MG63 (cell line): ENCODE results near the gene NXN. TPM values are rescaled to one million over a fixed set of nuclear protein-coding genes. Genes with fewer than 3 reads are reported as not detected.
"Not testable (repeated sequence)": the region's sequence is repeated elsewhere in the genome, so short reads cannot be mapped to it uniquely, and the experiment has no call there.

Source experiments
- DNase-seq: peaks from one replicate; pipeline ENCODE4 v3.0.0-alpha.2; 2020
- H3K27me3 ChIP-seq: fragments of 250-450 bp; sonication (Bioruptor Pico); 2 replicates; pipeline ENCODE4 v1.5.1; 2020; ENCODE audit warnings: mild to moderate bottlenecking, moderate library complexity
- H3K36me3 ChIP-seq: fragments of 250-450 bp; sonication (Bioruptor Pico); 2 replicates; pipeline ENCODE4 v1.5.1; 2020; ENCODE audit warnings: mild to moderate bottlenecking, moderate library complexity
- H3K4me3 ChIP-seq: fragments of 250-450 bp; sonication (Bioruptor Pico); 2 replicates; pipeline ENCODE4 v1.5.1; 2020; ENCODE audit warnings: mild to moderate bottlenecking, moderate library complexity
- H3K9me3 ChIP-seq: fragments of 250-450 bp; sonication (Bioruptor Pico); 2 replicates; pipeline ENCODE4 v1.5.1; 2020; ENCODE audit warnings: mild to moderate bottlenecking, moderate library complexity
- total RNA-seq: library from RNA; depleted of rRNA; stranded (reverse); fragments of >200 nt; shearing (Covaris generic); gene quantifications from 2 replicates; pipeline ENCODE4 v1.2.3, GENCODE V29; 2014; ENCODE audit warnings: low replicate concordance

Gene NXN
- total RNA-seq, 1 experiment from 2014 or later = 100 TPM

DNA sequence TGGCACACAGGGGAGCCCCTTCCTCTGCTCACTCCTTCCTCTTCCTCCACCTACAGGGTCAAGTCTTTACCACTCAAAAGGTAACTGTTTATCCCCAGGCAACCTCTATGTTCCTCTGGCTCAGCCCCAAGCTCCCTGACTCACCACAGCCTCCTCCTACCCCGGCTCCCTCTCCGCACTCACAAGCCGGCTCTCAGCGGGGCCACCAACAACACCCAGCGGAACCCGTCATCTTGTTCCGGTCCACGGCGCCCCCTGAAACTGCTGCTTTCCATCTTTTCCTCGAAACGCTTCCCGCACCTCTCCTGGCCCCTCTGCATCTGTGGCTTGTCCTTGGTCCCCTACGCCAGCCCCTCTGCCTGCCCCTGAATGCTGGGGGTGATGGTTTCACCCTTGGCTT lies 58.4 kb downstream of the NXN start:
- H3K27me3 ChIP-seq = no peaks in the 10 kb centered on the region
- no peak overlapping the region for H3K4me3 ChIP-seq
- DNase-seq = no peak
- no peaks in the 10 kb centered on the region for H3K9me3 ChIP-seq
- peaks cover 26% of the 10 kb centered on the region for H3K36me3 ChIP-seq

DNA sequence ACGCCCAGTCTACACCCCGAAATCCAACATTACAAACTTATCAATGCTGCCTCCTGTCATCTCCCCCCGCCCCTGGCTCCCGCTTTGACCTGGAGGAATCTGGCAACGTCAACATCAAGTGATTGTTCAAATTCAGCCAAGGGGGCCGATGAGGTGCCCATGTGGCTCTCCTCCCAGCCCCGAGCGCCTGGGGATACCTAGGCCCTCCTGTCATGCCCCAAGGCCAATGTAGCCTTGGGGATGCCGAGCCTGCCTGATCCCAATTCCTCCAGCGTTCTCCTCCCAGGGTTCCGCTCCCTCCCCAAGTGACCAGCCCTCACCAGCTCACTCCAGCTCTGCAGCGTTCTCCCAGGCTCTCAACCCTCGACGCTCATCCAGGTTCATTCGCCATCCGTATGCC lies 59.4 kb downstream of the NXN start:
- no peak overlapping the region for H3K4me3 ChIP-seq
- no peak for DNase-seq
- H3K9me3 ChIP-seq = no peaks in the 10 kb centered on the region
- peaks cover 34% of the 10 kb centered on the region for H3K36me3 ChIP-seq
- no peaks in the 10 kb centered on the region for H3K27me3 ChIP-seq

- Histone ChIP-seq H3K27me3 (no peaks in the 10 kb centered on the region), H3K36me3 (peaks cover 40% of the 10 kb centered on the region), H3K4me3 (no peak overlapping the region), H3K9me3 (no peaks in the 10 kb centered on the region)
- DNase-seq = no peak
Observed at GRCh38 chr17:917941-918740, 61.4 kb downstream of the NXN start.

- DNase-seq = no peak
- peaks cover 33% of the 10 kb centered on the region for H3K36me3 ChIP-seq
- H3K4me3 ChIP-seq = no peak overlapping the region
Observed at GRCh38 chr17:917391-917811, 62.2 kb downstream of the NXN start.

GRCh38 chr17:916315-916714 lies 63.3 kb downstream of the NXN start:
- H3K27me3 ChIP-seq = no peaks in the 10 kb centered on the region
- no peak for DNase-seq
- peaks cover 30% of the 10 kb centered on the region for H3K36me3 ChIP-seq
- H3K9me3 ChIP-seq = no peaks in the 10 kb centered on the region
- no peak overlapping the region for H3K4me3 ChIP-seq

More at GRCh38 chr17:917391-917811, 62.2 kb downstream of the NXN start:
- no peaks in the 10 kb centered on the region for H3K27me3 ChIP-seq
- no peaks in the 10 kb centered on the region for H3K9me3 ChIP-seq

DNA sequence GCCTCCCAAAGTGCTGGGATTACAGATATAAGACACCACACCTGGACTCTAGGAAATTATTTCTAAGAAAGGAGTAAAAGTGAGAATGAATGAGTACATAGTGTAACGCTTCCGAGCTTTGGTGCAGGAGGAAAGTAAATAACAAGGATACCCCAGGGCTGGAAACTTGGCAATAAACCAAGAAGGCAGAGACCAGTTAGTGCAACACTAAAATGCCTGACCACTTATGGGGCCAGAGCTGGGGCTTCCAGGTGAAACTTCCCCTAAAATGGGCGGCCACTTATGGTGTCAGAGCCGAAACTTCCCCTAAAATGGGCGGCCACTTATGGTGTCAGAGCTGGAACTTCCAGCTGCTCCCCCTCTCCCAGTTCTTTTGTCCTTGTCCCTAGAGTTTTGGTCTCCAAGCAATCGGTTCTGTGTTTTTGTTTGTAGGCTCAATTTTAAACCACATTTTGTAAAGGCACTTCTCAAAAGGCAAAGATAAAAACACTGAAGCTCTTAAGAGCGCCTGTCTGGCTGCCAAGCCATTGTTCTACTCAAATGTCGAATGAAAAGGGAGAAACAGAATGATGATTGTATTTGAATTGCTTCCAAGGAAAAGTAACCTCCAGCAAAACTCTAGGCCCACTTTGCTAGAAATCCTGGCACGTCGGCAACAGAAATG lies 63.9 kb downstream of the NXN start:
- H3K36me3 ChIP-seq = peaks cover 30% of the 10 kb centered on the region
- H3K9me3 ChIP-seq = no peaks in the 10 kb centered on the region
- H3K4me3 ChIP-seq = no peak overlapping the region
- peak; percentile 42 for DNase-seq
- H3K27me3 ChIP-seq = no peaks in the 10 kb centered on the region

DNA sequence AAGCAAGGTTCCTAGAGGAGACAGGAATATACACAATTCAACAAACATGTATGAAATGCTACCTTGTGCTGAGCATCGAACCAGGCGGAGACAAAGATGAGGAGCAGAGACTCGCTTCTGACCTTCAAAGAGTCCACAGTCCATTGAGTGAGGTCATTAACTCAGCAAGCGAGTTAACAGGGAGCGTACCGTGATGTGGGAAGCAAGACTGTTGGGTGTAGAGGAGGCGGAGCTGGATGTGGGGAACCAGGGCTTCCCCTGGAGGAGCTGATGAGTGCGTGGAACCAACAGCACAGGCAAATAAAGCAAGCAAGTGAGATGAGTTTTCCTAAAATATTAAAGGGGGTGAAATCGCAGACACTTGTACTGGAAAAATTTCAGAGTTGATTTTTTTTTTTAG lies 65.0 kb downstream of the NXN start:
- no peak for DNase-seq
- Histone ChIP-seq H3K27me3 (no peaks in the 10 kb centered on the region), H3K9me3 (no peaks in the 10 kb centered on the region), H3K4me3 (no peak overlapping the region), H3K36me3 (peaks cover 30% of the 10 kb centered on the region)

GRCh38 chr17:913207-913606 lies 66.4 kb downstream of the NXN start:
- Histone ChIP-seq H3K36me3 (peaks cover 29% of the 10 kb centered on the region), H3K4me3 (no peak overlapping the region), H3K9me3 (no peaks in the 10 kb centered on the region), H3K27me3 (no peaks in the 10 kb centered on the region)
- DNase-seq = no peak

- no peak for DNase-seq
Observed at GRCh38 chr17:909642-910323, 69.8 kb downstream of the NXN start.

GRCh38 chr17:907725-908124 lies 71.9 kb downstream of the NXN start:
- no peaks in the 10 kb centered on the region for H3K9me3 ChIP-seq
- DNase-seq = no peak
- H3K4me3 ChIP-seq = no peak overlapping the region
- peaks cover 3% of the 10 kb centered on the region for H3K36me3 ChIP-seq
- no peaks in the 10 kb centered on the region for H3K27me3 ChIP-seq

More at GRCh38 chr17:909642-910323, 69.8 kb downstream of the NXN start:
- no peaks in the 10 kb centered on the region for H3K27me3 ChIP-seq
- no peaks in the 10 kb centered on the region for H3K9me3 ChIP-seq
- H3K4me3 ChIP-seq = no peak overlapping the region
- peaks cover 12% of the 10 kb centered on the region for H3K36me3 ChIP-seq

DNA sequence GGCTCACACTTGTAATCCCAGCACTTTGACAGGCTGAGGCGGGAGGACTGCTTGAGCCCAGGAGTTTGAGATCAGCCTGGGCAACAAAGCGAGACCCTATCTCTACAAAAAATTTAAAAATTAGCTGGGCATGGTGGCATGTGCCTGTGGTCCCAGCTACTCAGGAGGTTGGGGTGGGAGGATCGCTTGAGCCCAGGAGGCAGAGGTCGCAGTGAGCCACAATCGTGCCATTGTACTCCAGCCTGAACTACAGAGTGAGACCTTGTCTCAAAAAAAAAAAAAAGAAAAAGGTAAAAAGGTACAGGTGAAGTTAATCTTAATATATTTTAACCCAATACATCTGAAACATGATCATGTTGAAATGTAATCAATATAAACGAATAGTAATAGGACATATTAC lies 73.9 kb downstream of the NXN start:
- not testable (repeated sequence) for DNase-seq, H3K36me3 ChIP-seq, H3K4me3 ChIP-seq, H3K27me3 ChIP-seq, H3K9me3 ChIP-seq

DNA sequence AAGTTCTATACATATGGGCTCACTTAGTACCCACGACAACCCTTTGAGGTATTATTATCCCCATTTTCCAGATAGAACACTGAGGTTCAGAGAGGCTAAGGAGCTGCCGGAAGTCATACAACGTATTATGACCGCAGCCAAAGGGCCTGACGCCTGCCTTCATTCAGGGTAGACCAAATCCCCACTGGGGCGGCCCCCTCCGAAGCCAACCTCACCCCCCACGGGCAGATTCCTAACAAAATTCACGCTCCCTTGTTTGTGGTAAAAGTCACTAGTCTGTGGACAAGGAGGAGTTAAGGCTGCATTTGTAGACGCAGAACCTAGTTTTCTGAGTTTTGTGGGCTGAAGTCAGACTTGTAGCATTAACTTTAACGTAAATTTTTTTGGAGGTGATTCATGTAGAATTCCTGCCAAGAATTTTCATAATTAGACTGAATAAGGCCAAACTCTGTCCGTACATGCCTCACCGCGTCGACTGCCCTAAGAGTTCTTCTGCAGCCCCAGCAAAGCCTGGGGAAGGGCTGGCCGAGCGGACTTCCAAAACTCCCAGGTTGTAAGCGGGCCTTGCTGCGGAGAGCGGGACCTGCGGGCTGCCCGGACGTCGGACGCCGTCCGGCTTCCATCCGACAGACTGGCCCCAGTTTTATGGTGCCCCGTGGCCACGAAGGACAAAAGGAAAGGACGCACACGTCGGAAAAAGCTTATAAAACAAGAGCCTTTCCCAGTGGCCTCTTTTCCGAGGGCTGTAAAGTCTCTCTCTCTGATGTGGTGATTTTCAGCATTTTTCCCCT lies 75.7 kb downstream of the NXN start:
- H3K9me3 ChIP-seq = no peaks in the 10 kb centered on the region
- peak; percentile 85 for DNase-seq
- no peak overlapping the region for H3K4me3 ChIP-seq
- no peaks in the 10 kb centered on the region for H3K27me3 ChIP-seq
- H3K36me3 ChIP-seq = peaks cover 3% of the 10 kb centered on the region

- Histone ChIP-seq H3K36me3 (peaks cover 2% of the 10 kb centered on the region), H3K27me3 (no peaks in the 10 kb centered on the region)
Observed at GRCh38 chr17:902463-902862, 77.1 kb downstream of the NXN start.

GRCh38 chr17:901964-902363 lies 77.6 kb downstream of the NXN start:
- no peaks in the 10 kb centered on the region for H3K27me3 ChIP-seq
- H3K9me3 ChIP-seq = no peaks in the 10 kb centered on the region
- H3K36me3 ChIP-seq = no peaks in the 10 kb centered on the region; the same call in 1 of the 2 replicates
- DNase-seq = no peak
- H3K4me3 ChIP-seq = no peak overlapping the region

More at GRCh38 chr17:902463-902862, 77.1 kb downstream of the NXN start:
- no peak for DNase-seq
- H3K4me3 ChIP-seq = no peak overlapping the region
- no peaks in the 10 kb centered on the region for H3K9me3 ChIP-seq

DNA sequence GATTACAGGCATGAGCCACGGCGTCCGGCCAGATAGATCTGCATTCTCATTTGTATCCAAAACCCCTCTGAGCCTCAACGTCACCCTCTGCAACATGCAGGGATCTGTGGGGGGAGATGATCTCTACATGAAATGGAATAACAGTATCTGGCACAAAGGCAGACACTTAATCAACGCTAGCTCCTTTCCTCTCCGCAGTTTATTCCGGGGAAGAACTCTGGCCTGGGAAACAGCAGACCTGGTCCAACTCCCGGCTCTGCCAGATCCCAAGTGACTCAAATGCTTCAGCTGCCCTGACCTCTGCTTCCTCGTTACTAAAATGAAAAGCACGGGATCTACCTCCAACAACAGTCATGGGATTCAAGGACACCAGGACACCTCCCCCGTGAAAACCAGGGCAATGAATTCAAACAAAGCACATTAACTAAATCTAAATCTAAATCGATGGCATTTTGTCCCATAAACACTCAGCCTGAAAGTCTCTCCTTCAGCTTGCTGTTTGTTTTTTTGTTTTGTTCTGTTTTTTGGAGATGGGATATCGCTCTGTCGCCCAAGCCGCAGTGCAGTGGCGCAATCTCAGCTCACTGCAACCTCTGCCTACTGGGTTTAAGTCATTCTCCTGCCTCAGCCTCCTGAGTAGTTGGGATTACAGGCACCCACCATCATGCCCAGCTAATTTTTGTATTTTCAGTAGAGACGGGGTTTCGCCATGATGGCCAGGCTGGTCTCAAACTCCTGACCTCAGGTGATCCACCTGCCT lies 78.2 kb downstream of the NXN start:
- Histone ChIP-seq H3K27me3 (no peaks in the 10 kb centered on the region), H3K9me3 (no peaks in the 10 kb centered on the region), H3K4me3 (no peak overlapping the region), H3K36me3 (no peaks in the 10 kb centered on the region; the same call in 1 of the 2 replicates)
- peak; percentile 79 for DNase-seq

GRCh38 chr17:900336-900934 lies 79.1 kb downstream of the NXN start:
- H3K27me3 ChIP-seq = no peaks in the 10 kb centered on the region
- no peak overlapping the region for H3K4me3 ChIP-seq
- no peaks in the 10 kb centered on the region for H3K9me3 ChIP-seq
- H3K36me3 ChIP-seq = no peaks in the 10 kb centered on the region; the same call in 1 of the 2 replicates
- no peak for DNase-seq
